Neuronal stem cell (in vitro differentiated cells): ENCODE measurements around the gene P3H2.

Source experiments
- DNase-seq: peaks from one replicate; pipeline ENCODE4 v3.0.0-alpha.2; 2013; ENCODE audit warnings: low spot score
- H2AFZ ChIP-seq: one replicate; pipeline ENCODE4 v1.6.1; 2013; ENCODE audit warnings: mild to moderate bottlenecking, low read length, inconsistent platforms
- H2AK5ac ChIP-seq: 2 replicates; pipeline ENCODE4 v1.6.1; 2013; ENCODE audit warnings: low read depth, mild to moderate bottlenecking, inconsistent platforms, low read length, moderate library complexity, mixed read lengths
- H2BK120ac ChIP-seq: 2 replicates; pipeline ENCODE4 v1.6.1; 2013; ENCODE audit warnings: low read depth, mild to moderate bottlenecking, inconsistent platforms, low read length, moderate library complexity, mixed read lengths
- H2BK12ac ChIP-seq: one replicate; pipeline ENCODE4 v1.6.1; 2013; ENCODE audit warnings: low read length, inconsistent platforms
- H2BK15ac ChIP-seq: 2 replicates; pipeline ENCODE4 v1.6.1; 2013; ENCODE audit warnings: mild to moderate bottlenecking, low read length, inconsistent platforms, mixed read lengths
- H2BK5ac ChIP-seq: one replicate; pipeline ENCODE4 v1.6.1; 2013; ENCODE audit warnings: inconsistent platforms, mild to moderate bottlenecking, low read length, moderate library complexity
- H3K14ac ChIP-seq: one replicate; pipeline ENCODE4 v1.6.1; 2013; ENCODE audit warnings: low read length, inconsistent platforms
- H3K18ac ChIP-seq: 2 replicates; pipeline ENCODE4 v1.6.1; 2013; ENCODE audit warnings: low read length, inconsistent platforms
- H3K23ac ChIP-seq: 2 replicates; pipeline ENCODE4 v1.6.1; 2013; ENCODE audit warnings: low read depth, mild to moderate bottlenecking, mixed read lengths, low read length, inconsistent platforms; ENCODE audit not compliant: poor library complexity
- H3K27ac ChIP-seq: replicated peaks from 3 replicates; pipeline ENCODE4 v1.5.1; 2013; ENCODE audit warnings: low read length, inconsistent platforms
- H3K27me3 ChIP-seq, 3 experiments: 2 replicates each; pipeline ENCODE4 v1.6.1; 2013; ENCODE audit warnings: low read length in 3 of 3, mild to moderate bottlenecking in 2 of 3, inconsistent platforms in 1 of 3, low read depth in 1 of 3, mixed read lengths in 1 of 3, moderate library complexity in 1 of 3; ENCODE audit not compliant: control insufficient read depth in 3 of 3, insufficient read depth in 3 of 3
- H3K36me3 ChIP-seq, 2 donors: replicated peaks in 1 of 2; 2 replicates each; pipeline ENCODE4 v1.6.1; 2013; ENCODE audit warnings: low read length in 2 of 2; ENCODE audit not compliant: control insufficient read depth in 2 of 2, insufficient read depth in 2 of 2
- H3K4ac ChIP-seq: 2 replicates; pipeline ENCODE4 v1.6.1; 2013; ENCODE audit warnings: inconsistent platforms, mild to moderate bottlenecking, low read length, moderate library complexity
- H3K4me1 ChIP-seq, 2 donors: 1 replicate in 1 of 2; 2 replicates in 1 of 2; pipeline ENCODE4 v1.6.1; 2013; ENCODE audit warnings: low read length in 2 of 2, low read depth in 1 of 2; ENCODE audit not compliant: control insufficient read depth in 2 of 2, insufficient read depth in 1 of 2
- H3K4me2 ChIP-seq: one replicate; pipeline ENCODE4 v1.6.1; 2013; ENCODE audit warnings: mild to moderate bottlenecking, low read length, inconsistent platforms; ENCODE audit not compliant: insufficient read depth, poor library complexity, severe bottlenecking
- H3K4me3 ChIP-seq, 2 donors: 2 replicates each; pipeline ENCODE4 v1.5.1; 2013; ENCODE audit warnings: low read length in 2 of 2, mild to moderate bottlenecking in 2 of 2, inconsistent platforms in 1 of 2, moderate library complexity in 1 of 2
- H3K79me1 ChIP-seq: one replicate; pipeline ENCODE4 v1.6.1; 2013; ENCODE audit warnings: low read depth, mild to moderate bottlenecking, inconsistent platforms, low read length, moderate library complexity
- H3K9ac ChIP-seq: one replicate; pipeline ENCODE4 v1.6.1; 2013; ENCODE audit warnings: mild to moderate bottlenecking, low read depth, low read length, inconsistent platforms; ENCODE audit not compliant: poor library complexity
- H3K9me3 ChIP-seq, 2 donors: replicated peaks in 1 of 2; 2 replicates each; pipeline versions ENCODE3 to v1.6.1; 2013; ENCODE audit warnings: low read length in 2 of 2, mild to moderate bottlenecking in 2 of 2, inconsistent platforms in 1 of 2, low read depth in 1 of 2, mixed read lengths in 1 of 2, moderate library complexity in 1 of 2; ENCODE audit not compliant: control insufficient read depth in 2 of 2, insufficient read depth in 1 of 2
- H4K8ac ChIP-seq: one replicate; pipeline ENCODE4 v1.6.1; 2013; ENCODE audit warnings: low read depth, mild to moderate bottlenecking, inconsistent platforms, low read length, moderate library complexity
- H4K91ac ChIP-seq: one replicate; pipeline ENCODE4 v1.6.1; 2013; ENCODE audit warnings: low read length, low read depth, mild to moderate bottlenecking, inconsistent platforms; ENCODE audit not compliant: poor library complexity
- WGBS, 2 donors: extraction: QIAGEN DNeasy Blood & Tissue Kit; methylation state at CpG; one replicate each; pipeline ENCODE4 v1.1.7; 2013; ENCODE audit warnings: missing lambda C conversion rate in 2 of 2, mixed read lengths in 1 of 2; ENCODE audit not compliant: insufficient read length in 2 of 2, insufficient replicate concordance in 1 of 2; ENCODE audit errors: extremely low coverage in 2 of 2; 5-methylcytosine and 5-hydroxymethylcytosine counted together

P3H2 gene

GRCh38 chr3:190132371-190132770, 11.7 kb upstream of the P3H2 start:
- no peaks in the 10 kb centered on the region for H3K27me3 ChIP-seq
- no peak overlapping the region for H2BK15ac ChIP-seq
- no peak overlapping the region for H3K18ac ChIP-seq
- no peaks in the 10 kb centered on the region for H3K9me3 ChIP-seq
- peaks cover 0 to 5% of the 10 kb centered on the region in 2 donors for H3K4me1 ChIP-seq
- no peak overlapping the region for H3K14ac ChIP-seq
- no peak overlapping the region for H3K23ac ChIP-seq
- H2BK5ac ChIP-seq = no peak overlapping the region
- no peak overlapping the region for H3K9ac ChIP-seq
- H3K36me3 ChIP-seq = no peaks in the 10 kb centered on the region
- H3K27ac ChIP-seq = no peak overlapping the region
- no peak overlapping the region for H4K8ac ChIP-seq
- H4K91ac ChIP-seq = no peak overlapping the region
- H3K4ac ChIP-seq = no peak overlapping the region
- H3K79me1 ChIP-seq = no peaks in the 10 kb centered on the region
- no peak overlapping the region for H3K4me3 ChIP-seq
- H2AFZ ChIP-seq = no peak overlapping the region
- H2BK12ac ChIP-seq = no peak overlapping the region
- H2AK5ac ChIP-seq = no peak overlapping the region
- DNase-seq = no peak
- H3K4me2 ChIP-seq = no peak overlapping the region
- H2BK120ac ChIP-seq = no peak overlapping the region

- Histone ChIP-seq H3K18ac (no peak overlapping the region), H2AK5ac (no peak overlapping the region), H3K36me3 (no peaks in the 10 kb centered on the region), H3K79me1 (no peaks in the 10 kb centered on the region), H3K4me2 (no peak overlapping the region), H3K4me3 (no peak overlapping the region), H3K9ac (no peak overlapping the region), H2BK15ac (no peak overlapping the region), H4K91ac (no peak overlapping the region), H3K27ac (no peak overlapping the region), H3K14ac (no peak overlapping the region), H2BK120ac (no peak overlapping the region), H3K4ac (no peak overlapping the region), H2BK5ac (no peak overlapping the region), H3K4me1 (peaks cover 0 to 5% of the 10 kb centered on the region in 2 donors), H3K23ac (no peak overlapping the region), H3K9me3 (no peaks in the 10 kb centered on the region), H3K27me3 (no peaks in the 10 kb centered on the region), H2BK12ac (no peak overlapping the region), H4K8ac (no peak overlapping the region), H2AFZ (no peak overlapping the region)
- WGBS, 2 donors = no CpG with 5 or more reads among the region's 4 CpGs
- DNase-seq = no peak
These were observed 10.6 kb upstream of the P3H2 start for GRCh38 chr3:190131329-190131728.

- Histone ChIP-seq H3K14ac (no peak overlapping the region), H3K9me3 (no peaks in the 10 kb centered on the region), H3K4me2 (no peak overlapping the region), H3K4me3 (no peak overlapping the region), H2BK5ac (no peak overlapping the region), H3K27ac (no peak overlapping the region), H4K8ac (no peak overlapping the region), H2AK5ac (no peak overlapping the region), H3K9ac (no peak overlapping the region), H3K27me3 (no peaks in the 10 kb centered on the region), H2AFZ (no peak overlapping the region), H4K91ac (no peak overlapping the region), H2BK15ac (no peak overlapping the region), H2BK12ac (no peak overlapping the region), H3K79me1 (no peaks in the 10 kb centered on the region), H3K36me3 (no peaks in the 10 kb centered on the region), H2BK120ac (no peak overlapping the region), H3K23ac (no peak overlapping the region), H3K4ac (no peak overlapping the region), H3K18ac (no peak overlapping the region), H3K4me1 (peaks cover 0 to 5% of the 10 kb centered on the region in 2 donors)
- WGBS, 2 donors = no CpG with 5 or more reads among the region's 6 CpGs
- no peak for DNase-seq
These were observed 10.0 kb upstream of the P3H2 start for GRCh38 chr3:190130696-190131095.

- Histone ChIP-seq H3K14ac (no peak overlapping the region), H3K79me1 (no peaks in the 10 kb centered on the region), H3K9me3 (no peaks in the 10 kb centered on the region), H3K36me3 (no peaks in the 10 kb centered on the region), H3K4me2 (no peak overlapping the region), H3K27me3 (no peaks in the 10 kb centered on the region), H3K27ac (no peak overlapping the region), H2BK120ac (no peak overlapping the region), H2BK12ac (no peak overlapping the region), H3K18ac (no peak overlapping the region), H4K91ac (no peak overlapping the region), H4K8ac (no peak overlapping the region), H3K4ac (no peak overlapping the region), H2BK5ac (no peak overlapping the region), H2BK15ac (no peak overlapping the region), H3K4me1 (peaks cover 0 to 5% of the 10 kb centered on the region in 2 donors), H2AFZ (no peak overlapping the region), H3K23ac (no peak overlapping the region), H3K4me3 (no peak overlapping the region), H3K9ac (no peak overlapping the region), H2AK5ac (no peak overlapping the region)
- no peak for DNase-seq
- WGBS, 2 donors = no CpG with 5 or more reads among the region's 2 CpGs
These were observed 9.3 kb upstream of the P3H2 start for GRCh38 chr3:190130037-190130436.
